GM12878 (cell line): ENCODE data around the gene OSBPL10. TPM values are rescaled to one million over a fixed set of nuclear protein-coding genes. Genes with fewer than 3 reads are reported as not detected.

Source experiments
- ATAC-seq: fragments of 200-7000 bp; cut with Tn5 transposase; 3 replicates; pipeline ENCODE4 v1.9.1; 2020; ENCODE audit warnings: mild to moderate bottlenecking, moderate library complexity
- BruUV-seq: library from RNA; stranded (reverse); fragments of 400-500 nt; replicated peaks from 2 replicates; lab custom pipeline; 2021; lab: Mats Ljungman, UMichigan
- CTCF ChIA-PET: fragments of 300-600 bp; sonication (Branson Sonifier 250); formaldehyde crosslinking; extraction: SDS; loops from one replicate; lab custom pipeline; 2021; ENCODE audit warnings: inconsistent platforms; lab: Yijun Ruan, JAX
- POLR2A ChIA-PET: fragments of 350-600 bp; formaldehyde crosslinking; extraction: SDS; loops from one replicate; lab custom pipeline; 2021; ENCODE audit warnings: inconsistent platforms; lab: Charles Lee
- RAD21 ChIA-PET: fragments of 300-600 bp; sonication (Branson Sonifier 250); formaldehyde crosslinking; loops from one replicate; lab custom pipeline; 2023; ENCODE audit warnings: antibody characterized with exemption; ENCODE audit not compliant: unreplicated experiment; lab: Charles Lee
- SMC1A ChIA-PET: fragments of 300-600 bp; sonication (Branson Sonifier 250); formaldehyde crosslinking; loops from one replicate; lab custom pipeline; 2023; ENCODE audit not compliant: unreplicated experiment, uncharacterized antibody; lab: Charles Lee
- DNase-seq: peaks from one replicate; pipeline ENCODE4 v3.0.0-alpha.2; 2011; ENCODE audit warnings: low read depth, low spot score
- FAIRE-seq: peaks from 3 replicates; lab custom pipeline; 2011; peaks lifted over from hg19 to GRCh38; lab: Jason Lieb, UNC
- H2AFZ ChIP-seq: 2 replicates; pipeline ENCODE4 v1.6.0; 2011; ENCODE audit warnings: low read depth, low read length, control low read depth; ENCODE audit not compliant: control insufficient read depth
- H3K27ac ChIP-seq: 2 replicates; pipeline ENCODE4 v1.5.1; 2011; ENCODE audit warnings: control low read depth; ENCODE audit not compliant: control insufficient read depth, insufficient read depth
- H3K27me3 ChIP-seq, 2 experiments: replicated peaks in 1 of 2; 2 replicates each; pipeline versions ENCODE4 v1.6.0 to v1.6.1; 2011; ENCODE audit warnings: low read length in 1 of 2; ENCODE audit not compliant: control insufficient read depth in 2 of 2, insufficient read depth in 2 of 2
- H3K36me3 ChIP-seq, 2 experiments: 2 replicates each; pipeline ENCODE4 v1.5.1; 2011; ENCODE audit warnings: low read length in 1 of 2; ENCODE audit not compliant: control insufficient read depth in 2 of 2, insufficient read depth in 2 of 2
- H3K4me1 ChIP-seq: 2 replicates; pipeline ENCODE4 v1.6.1; 2011; ENCODE audit warnings: mild to moderate bottlenecking, low read length, moderate library complexity, mixed read lengths; ENCODE audit not compliant: control insufficient read depth, insufficient read depth
- H3K4me2 ChIP-seq: 2 replicates; pipeline ENCODE4 v1.6.0; 2011; ENCODE audit warnings: control low read depth; ENCODE audit not compliant: control insufficient read depth, insufficient read depth
- H3K4me3 ChIP-seq: fragments of 200-600 bp; sonication (generic); 2 replicates; pipeline ENCODE4 v1.5.1; 2016
- H3K79me2 ChIP-seq: 2 replicates; pipeline ENCODE4 v1.6.0; 2011; ENCODE audit warnings: low read length; ENCODE audit not compliant: control insufficient read depth, insufficient read depth
- H3K9ac ChIP-seq: 2 replicates; pipeline ENCODE4 v1.8.0; 2011; ENCODE audit warnings: low read length, control low read depth, mixed read lengths; ENCODE audit not compliant: control insufficient read depth, insufficient read depth
- H3K9me3 ChIP-seq: replicated peaks from 3 replicates; pipeline ENCODE4 v1.5.1; 2011; ENCODE audit warnings: mild to moderate bottlenecking, low read length; ENCODE audit not compliant: control insufficient read depth, insufficient read depth
- H4K20me1 ChIP-seq: 2 replicates; pipeline ENCODE4 v1.6.0; 2011; ENCODE audit not compliant: control insufficient read depth, insufficient read depth
- BCL11A ChIP-seq: IDR thresholded peaks from 2 replicates; pipeline ENCODE4 v1.6.1; 2011; ENCODE audit warnings: low read depth, low read length
- CBFB ChIP-seq: IDR thresholded peaks from 2 replicates; pipeline ENCODE4 v1.6.1; 2016; ENCODE audit warnings: antibody characterized with exemption, low read depth
- CHD4 ChIP-seq: fragments of 200-600 bp; sonication (generic); IDR thresholded peaks from 2 replicates; pipeline ENCODE4 v1.6.1; 2016; ENCODE audit warnings: mild to moderate bottlenecking
- JUNB ChIP-seq: IDR thresholded peaks from 2 replicates; pipeline ENCODE4 v1.6.1; 2016; ENCODE audit warnings: antibody characterized with exemption, mild to moderate bottlenecking
- MEF2B ChIP-seq: fragments of 450-650 bp; IDR thresholded peaks from 2 replicates; pipeline ENCODE4 v1.6.1; 2018; ENCODE audit warnings: mild to moderate bottlenecking, moderate library complexity; ENCODE audit not compliant: partially characterized antibody, poor library complexity, severe bottlenecking
- MLLT1 ChIP-seq: fragments of 450-650 bp; IDR thresholded peaks from 2 replicates; pipeline ENCODE4 v1.6.1; 2016; ENCODE audit warnings: mild to moderate bottlenecking
- MTA2 ChIP-seq: fragments of 450-650 bp; IDR thresholded peaks from 2 replicates; pipeline ENCODE4 v1.6.1; 2016; ENCODE audit warnings: low read depth, mild to moderate bottlenecking, moderate library complexity
- MTA3 ChIP-seq: IDR thresholded peaks from 2 replicates; pipeline ENCODE4 v1.6.1; 2012; ENCODE audit warnings: low read length, inconsistent platforms, borderline replicate concordance
- MYB ChIP-seq: fragments of 150-350 bp; IDR thresholded peaks from 2 replicates; pipeline ENCODE4 v1.6.1; 2014; ENCODE audit warnings: mild to moderate bottlenecking, low read depth, low read length, borderline replicate concordance
- NFXL1 ChIP-seq: fragments of 450-650 bp; IDR thresholded peaks from 2 replicates; pipeline ENCODE4 v1.6.1; 2017; ENCODE audit warnings: antibody characterized with exemption, mild to moderate bottlenecking, borderline replicate concordance
- NFYA ChIP-seq: IDR thresholded peaks from 2 replicates; pipeline ENCODE4 v1.6.1; 2011; ENCODE audit warnings: low read depth, mild to moderate bottlenecking, low read length, improper control_type of control experiment, borderline replicate concordance
- NR2F1 ChIP-seq: fragments of 450-650 bp; conservative IDR thresholded peaks from 2 replicates; pipeline ENCODE4 v1.6.1; 2017; ENCODE audit warnings: mild to moderate bottlenecking
- POLR2AphosphoS2 ChIP-seq: IDR thresholded peaks from 2 replicates; pipeline ENCODE4 v1.6.1; 2011; ENCODE audit warnings: low read depth, mild to moderate bottlenecking, low read length, improper control_type of control experiment, moderate library complexity
- POLR2AphosphoS5 ChIP-seq: IDR thresholded peaks from 2 replicates; pipeline ENCODE4 v1.6.1; 2011; ENCODE audit warnings: mild to moderate bottlenecking, low read length, inconsistent platforms
- RB1 ChIP-seq: fragments of 450-650 bp; formaldehyde crosslinking; IDR thresholded peaks from 2 replicates; pipeline ENCODE4 v1.6.1; 2017; ENCODE audit warnings: mild to moderate bottlenecking, borderline replicate concordance
- RELA ChIP-seq: fragments of 450-650 bp; IDR thresholded peaks from 2 replicates; pipeline ENCODE4 v1.8.0; 2014; ENCODE audit warnings: borderline replicate concordance; ENCODE audit not compliant: partially characterized antibody
- RUNX3 ChIP-seq: IDR thresholded peaks from 2 replicates; pipeline ENCODE4 v1.6.1; 2012; ENCODE audit warnings: low read length, inconsistent platforms
- SMAD5 ChIP-seq: IDR thresholded peaks from 2 replicates; pipeline ENCODE4 v1.6.1; 2016; ENCODE audit warnings: antibody characterized with exemption, low read depth
- SPI1 ChIP-seq: IDR thresholded peaks from 2 replicates; pipeline ENCODE4 v1.6.1; 2011; ENCODE audit warnings: low read depth, mild to moderate bottlenecking, low read length, moderate library complexity, borderline replicate concordance; ENCODE audit not compliant: insufficient read depth
- TBL1XR1 ChIP-seq: IDR thresholded peaks from 2 replicates; pipeline ENCODE4 v1.6.1; 2012; ENCODE audit warnings: low read depth, low read length, improper control_type of control experiment
- ZNF622 ChIP-seq: fragments of 450-650 bp; IDR thresholded peaks from 2 replicates; pipeline ENCODE4 v1.6.1; 2017; ENCODE audit warnings: mild to moderate bottlenecking, inconsistent platforms
- WGBS: methylation state at CpG from one replicate; pipeline ENCODE4 v1.1.6; 2016; ENCODE audit warnings: low lambda C conversion rate; ENCODE audit not compliant: insufficient replicate concordance, insufficient coverage; ENCODE audit errors: missing lambda C conversion rate; 5-methylcytosine and 5-hydroxymethylcytosine counted together
- in situ Hi-C: fragments of 300-500 bp; cut with MboI; formaldehyde crosslinking; loops from 9 replicates; pipeline ENCODE4 v1.14.3; 2018; ENCODE audit warnings: mixed read lengths
- intact Hi-C: fragments of 100-400 bp; cut with micrococcal nuclease; formaldehyde crosslinking; loops from one replicate; pipeline ENCODE4 v1.14.2; 2022; ENCODE audit not compliant: unreplicated experiment
- polyA plus RNA-seq, 11 experiments: library from polyadenylated mRNA; depleted of rRNA in 4 of 11; unstranded in 6 of 11; stranded (reverse) in 5 of 11; fragments of >200 nt; fragmentation: Nextera tagmentation in 4 of 11; fragmentation: Illumina TruSeq in 1 of 11; extraction: Ambion mirVana in 4 of 11; extraction: Trizol in 1 of 11; gene quantifications; 1 replicate in 1 of 11; 2 replicates in 10 of 11; pipeline versions ENCODE4 v1.2.1 to v1.2.3, GENCODE V29; 2011 to 2016; ENCODE audit warnings: inconsistent platforms in 2 of 11, missing spikeins in 2 of 11, low read depth in 1 of 11
- total RNA-seq, 4 experiments: library from RNA; depleted of rRNA in 3 of 4; stranded (reverse); fragments of >200 nt in 3 of 4; fragmentation: Illumina TruSeq in 1 of 4; extraction: Trizol in 1 of 4; gene quantifications; 2 replicates each; pipeline versions ENCODE4 v1.2.1 to v1.2.3, GENCODE V29; 2013 to 2021

The OSBPL10 gene
- total and polyA plus RNA-seq, 10 of the 15 experiments (the other 5 are each of a cell fraction or from before 2014, with no cell fraction given): 0.03 to 0.25 (median 0.09) TPM; not detected in 5

DNA sequence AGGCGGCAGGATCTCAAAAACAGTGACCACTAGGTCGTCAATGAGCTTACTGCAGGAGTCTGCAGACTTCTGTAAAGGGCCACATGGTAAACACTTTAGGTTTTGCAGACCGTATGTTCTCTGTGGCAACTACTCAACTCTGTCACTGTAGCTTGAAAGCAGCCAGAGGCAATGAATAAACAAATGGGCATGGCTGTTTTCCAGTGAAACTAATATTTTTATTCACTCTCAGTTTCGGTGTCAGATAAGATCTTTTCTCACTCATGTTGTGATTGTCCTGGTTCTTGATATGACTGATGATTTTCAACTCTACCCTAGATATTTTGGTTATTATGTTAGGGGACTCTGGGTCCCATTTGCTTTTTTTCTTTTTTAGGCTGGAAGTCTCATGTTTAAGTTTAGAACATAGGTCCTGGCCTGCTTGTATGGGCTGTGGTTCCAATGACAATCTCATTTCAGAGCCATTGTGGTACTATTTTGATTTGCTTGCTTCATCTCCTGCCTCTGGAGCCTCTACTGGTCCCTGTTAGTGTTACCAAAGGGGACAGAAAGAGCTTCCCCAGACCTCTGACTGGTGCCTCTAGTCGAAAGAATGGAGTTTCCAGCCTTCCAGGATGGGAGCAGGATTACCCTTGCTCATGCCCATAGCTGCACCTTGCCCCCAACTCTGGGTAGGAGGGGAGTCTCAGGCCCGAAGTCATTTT, 226.3 kb downstream of the OSBPL10 start (continued):
- TF ChIP-seq MLLT1 (no peak), POLR2AphosphoS2 (no peak), RUNX3 (peak; percentile 57), RELA (no peak), CHD4 (no peak), NFYA (no peak)

- RAD21 ChIA-PET: no interaction called here
- Histone ChIP-seq H3K27ac (no peak overlapping the region), H3K36me3 (no peaks in the 10 kb centered on the region), H3K79me2 (no peaks in the 10 kb centered on the region), H3K4me3 (no peak overlapping the region), H3K27me3 (no peaks in the 10 kb centered on the region), H2AFZ (no peak overlapping the region), H4K20me1 (no peaks in the 10 kb centered on the region), H3K4me2 (no peak overlapping the region), H3K9me3 (no peaks in the 10 kb centered on the region), H3K4me1 (peaks cover 5% of the 10 kb centered on the region), H3K9ac (no peak overlapping the region)
- DNase-seq: no peak
- SMC1A ChIA-PET: interaction anchor here (0.6 to 1.1 kb wide), 3 partner anchors 11 to 125 kb away, joined by 3 to 4 read pairs (median 4); no protein-coding TSS in a partner anchor
- intact Hi-C loops (no loop called here), in situ Hi-C loops (no loop called here)
- TF ChIP-seq BCL11A (no peak), NR2F1 (no peak), JUNB (no peak), TBL1XR1 (no peak), POLR2AphosphoS5 (no peak), SMAD5 (no peak), MEF2B (no peak), CBFB (no peak), ZNF622 (no peak), MTA2 (no peak), RB1 (no peak), MTA3 (no peak), NFXL1 (no peak), SPI1 (no peak), MYB (no peak)
- POLR2A ChIA-PET: interaction anchor here (0.6 kb wide), 1 partner anchor 10 kb away, joined by 3 read pairs; no protein-coding TSS in a partner anchor
- BruUV-seq: no TSS peak
- WGBS: 66% methylated on average over 7 of the region's 7 CpGs
- no peak for FAIRE-seq
- ATAC-seq: no peak
- CTCF ChIA-PET: no interaction called here
Observed at GRCh38 chr3:31753050-31753425, 228.0 kb downstream of the OSBPL10 start.
